Measurements from ENCODE around the gene PHF21B. TPM values are rescaled to one million over a fixed set of nuclear protein-coding genes. Genes with fewer than 3 reads are reported as not detected.

Gene PHF21B
- total and polyA plus RNA-seq, 2 donors (not counting 1 experiment from before 2014, with no cell fraction given): 0.17 TPM; not detected in 1

GRCh38 chr22:44995715-44996114 lies 14.1 kb downstream of the PHF21B start:
- Histone ChIP-seq H3K9me3 (ENCODE audit: control insufficient read depth, insufficient read depth, low read depth, low read length) (no peaks in the 10 kb centered on the region), H3K9ac (ENCODE audit: insufficient read depth, low read length) (no peak overlapping the region), H3K4me3 (replicated peaks in 1 of 4; ENCODE audit: control extremely low read depth in 1 of 4, insufficient read depth in 1 of 4, low read depth in 3 of 4, low read length in 4 of 4) (no peak overlapping the region), H3K27me3 (ENCODE audit: control insufficient read depth, insufficient read depth, low read length) (no peaks in the 10 kb centered on the region), H3K4me2 (ENCODE audit: extremely low read depth, insufficient read depth, low read length) (no peak overlapping the region), H3K79me2 (ENCODE audit: control insufficient read depth, insufficient read depth, low read length) (no peaks in the 10 kb centered on the region), H3K36me3 (ENCODE audit: control insufficient read depth, insufficient read depth, low read length) (no peaks in the 10 kb centered on the region), H2AFZ (ENCODE audit: low read length) (no peak overlapping the region), H3K27ac (ENCODE audit: insufficient read depth, low read length) (no peak overlapping the region), H4K20me1 (ENCODE audit: control insufficient read depth, extremely low read depth, insufficient read depth, low read length) (no peaks in the 10 kb centered on the region), H3K4me1 (ENCODE audit: control insufficient read depth, extremely low read depth, insufficient read depth, low read length) (no peaks in the 10 kb centered on the region)
- DNase-seq (ENCODE audit: low read depth in 2 of 2): no peak
- TF ChIP-seq CTCF (conservative IDR thresholded peaks at IDR 0.05 in 1 of 2, IDR thresholded peaks at IDR 0.05 in 1 of 2; ENCODE audit: low read depth in 1 of 2, low read length in 2 of 2): no peak
- TF ChIP-seq EZH2 (IDR thresholded peaks at IDR 0.05; ENCODE audit: low read length, missing control alignments): no peak

DNA sequence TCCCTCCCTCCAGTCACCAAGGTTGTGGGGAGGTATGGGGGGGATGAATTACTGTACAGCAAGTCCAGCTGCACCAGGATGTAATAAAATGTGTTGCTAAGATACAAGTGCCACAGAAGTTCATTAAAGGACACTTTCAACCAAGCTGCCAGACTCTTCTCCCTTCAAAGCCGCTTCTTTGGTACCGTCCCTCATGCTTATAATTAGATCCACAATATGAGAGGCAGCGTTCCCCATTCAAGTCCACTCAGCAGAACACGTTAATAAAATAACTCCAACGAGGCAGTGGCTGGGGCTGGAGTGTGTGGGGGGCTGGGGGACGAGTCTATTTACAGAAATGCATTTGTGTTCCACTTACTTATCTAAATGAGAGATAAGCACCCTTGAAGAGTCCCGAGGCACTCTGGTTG lies 14.7 kb downstream of the PHF21B start:
- Histone ChIP-seq H2AFZ (ENCODE audit: low read length) (no peak overlapping the region), H3K9me3 (ENCODE audit: control insufficient read depth, insufficient read depth, low read depth, low read length) (no peaks in the 10 kb centered on the region), H3K4me1 (ENCODE audit: control insufficient read depth, extremely low read depth, insufficient read depth, low read length) (no peaks in the 10 kb centered on the region), H3K36me3 (ENCODE audit: control insufficient read depth, insufficient read depth, low read length) (no peaks in the 10 kb centered on the region), H3K27me3 (ENCODE audit: control insufficient read depth, insufficient read depth, low read length) (no peaks in the 10 kb centered on the region), H3K79me2 (ENCODE audit: control insufficient read depth, insufficient read depth, low read length) (no peaks in the 10 kb centered on the region), H4K20me1 (ENCODE audit: control insufficient read depth, extremely low read depth, insufficient read depth, low read length) (no peaks in the 10 kb centered on the region), H3K4me3 (replicated peaks in 1 of 4; ENCODE audit: control extremely low read depth in 1 of 4, insufficient read depth in 1 of 4, low read depth in 3 of 4, low read length in 4 of 4) (no peak overlapping the region), H3K27ac (ENCODE audit: insufficient read depth, low read length) (no peak overlapping the region), H3K9ac (ENCODE audit: insufficient read depth, low read length) (no peak overlapping the region), H3K4me2 (ENCODE audit: extremely low read depth, insufficient read depth, low read length) (no peak overlapping the region)
- no peak for DNase-seq (ENCODE audit: low read depth in 2 of 2)
- TF ChIP-seq CTCF (conservative IDR thresholded peaks at IDR 0.05 in 1 of 2, IDR thresholded peaks at IDR 0.05 in 1 of 2; ENCODE audit: low read depth in 1 of 2, low read length in 2 of 2) (no peak), EZH2 (IDR thresholded peaks at IDR 0.05; ENCODE audit: low read length, missing control alignments) (no peak)

GRCh38 chr22:44994399-44995104 lies 15.3 kb downstream of the PHF21B start:
- Histone ChIP-seq H3K4me3 (replicated peaks in 1 of 4; ENCODE audit: control extremely low read depth in 1 of 4, insufficient read depth in 1 of 4, low read depth in 3 of 4, low read length in 4 of 4) (no peak overlapping the region), H3K9ac (ENCODE audit: insufficient read depth, low read length) (no peak overlapping the region), H3K27ac (ENCODE audit: insufficient read depth, low read length) (no peak overlapping the region), H3K79me2 (ENCODE audit: control insufficient read depth, insufficient read depth, low read length) (no peaks in the 10 kb centered on the region), H2AFZ (ENCODE audit: low read length) (no peak overlapping the region), H3K4me1 (ENCODE audit: control insufficient read depth, extremely low read depth, insufficient read depth, low read length) (no peaks in the 10 kb centered on the region), H4K20me1 (ENCODE audit: control insufficient read depth, extremely low read depth, insufficient read depth, low read length) (no peaks in the 10 kb centered on the region), H3K9me3 (ENCODE audit: control insufficient read depth, insufficient read depth, low read depth, low read length) (no peaks in the 10 kb centered on the region), H3K36me3 (ENCODE audit: control insufficient read depth, insufficient read depth, low read length) (no peaks in the 10 kb centered on the region), H3K4me2 (ENCODE audit: extremely low read depth, insufficient read depth, low read length) (no peak overlapping the region), H3K27me3 (ENCODE audit: control insufficient read depth, insufficient read depth, low read length) (no peaks in the 10 kb centered on the region)
- TF ChIP-seq CTCF (conservative IDR thresholded peaks at IDR 0.05 in 1 of 2, IDR thresholded peaks at IDR 0.05 in 1 of 2; ENCODE audit: low read depth in 1 of 2, low read length in 2 of 2) (no peak), EZH2 (IDR thresholded peaks at IDR 0.05; ENCODE audit: low read length, missing control alignments) (no peak)
- no peak for DNase-seq (ENCODE audit: low read depth in 2 of 2)
